NT2/D1 (cell line): ENCODE measurements around the gene DNAJC1.
A peak's percentile ranks its signal among the peaks of the same experiment; 100 is the strongest.
"Not testable (repeated sequence)": the region's sequence is repeated elsewhere in the genome, so short reads cannot be mapped to it uniquely, and the experiment has no call there.

ENCODE experiments used
- DNase-seq: peaks from one replicate; pipeline ENCODE4 v3.0.0-alpha.2; 2011; ENCODE audit warnings: low read depth, low spot score
- H3K27me3 ChIP-seq: 2 replicates; pipeline ENCODE4 v1.6.0; 2011; ENCODE audit warnings: mild to moderate bottlenecking; ENCODE audit not compliant: insufficient read length, insufficient read depth
- H3K36me3 ChIP-seq: 2 replicates; pipeline ENCODE4 v1.6.1; 2011; ENCODE audit warnings: mild to moderate bottlenecking, low read length, mixed read lengths; ENCODE audit not compliant: insufficient read depth, insufficient read length
- H3K4me1 ChIP-seq: 2 replicates; pipeline ENCODE4 v1.5.1; 2011; ENCODE audit not compliant: insufficient read depth, insufficient read length
- H3K4me3 ChIP-seq: 2 replicates; pipeline ENCODE4 v1.5.1; 2011; ENCODE audit warnings: low read depth; ENCODE audit not compliant: insufficient read length
- H3K9ac ChIP-seq: 2 replicates; pipeline ENCODE4 v1.6.0; 2011; ENCODE audit warnings: low read depth; ENCODE audit not compliant: insufficient read length
- H3K9me3 ChIP-seq: 2 replicates; pipeline ENCODE4 v1.5.1; 2011; ENCODE audit warnings: mild to moderate bottlenecking, low read length; ENCODE audit not compliant: insufficient read depth
- SUZ12 ChIP-seq: IDR thresholded peaks from 2 replicates; pipeline ENCODE4 v1.6.1; 2011; ENCODE audit not compliant: insufficient read length, insufficient read depth; ENCODE audit errors: extremely low read depth
- YY1 ChIP-seq: IDR thresholded peaks from 2 replicates; pipeline ENCODE4 v1.6.1; 2011; ENCODE audit not compliant: insufficient read length, insufficient read depth
- ZNF274 ChIP-seq: IDR thresholded peaks from 2 replicates; pipeline ENCODE4 v1.6.1; 2011; ENCODE audit warnings: mild to moderate bottlenecking, low read depth, low read length

Gene DNAJC1

GRCh38 chr10:21721000-21721665 lies 282.4 kb downstream of the DNAJC1 start:
- no peak for TF ChIP-seq YY1
- no peak for TF ChIP-seq ZNF274
- no peak for TF ChIP-seq SUZ12
- no peaks in the 10 kb centered on the region for H3K4me1 ChIP-seq
- no peaks in the 10 kb centered on the region for H3K9me3 ChIP-seq
- H3K9ac ChIP-seq: no peak overlapping the region
- peaks cover 13% of the 10 kb centered on the region for H3K36me3 ChIP-seq
- DNase-seq: no peak
- no peak overlapping the region for H3K4me3 ChIP-seq
- no peaks in the 10 kb centered on the region for H3K27me3 ChIP-seq

- Histone ChIP-seq H3K36me3 (peaks cover 13% of the 10 kb centered on the region), H3K9ac (no peak overlapping the region), H3K4me1 (no peaks in the 10 kb centered on the region), H3K4me3 (no peak overlapping the region), H3K9me3 (no peaks in the 10 kb centered on the region), H3K27me3 (no peaks in the 10 kb centered on the region)
- no peak for TF ChIP-seq SUZ12
- no peak for TF ChIP-seq ZNF274
- TF ChIP-seq YY1: no peak
- peak; percentile 30 for DNase-seq
Measured at GRCh38 chr10:21720090-21720489, 283.4 kb downstream of the DNAJC1 start.

- no peaks in the 10 kb centered on the region for H3K9me3 ChIP-seq
- no peaks in the 10 kb centered on the region for H3K4me1 ChIP-seq
- H3K4me3 ChIP-seq: no peak overlapping the region
- no peak for TF ChIP-seq YY1
- TF ChIP-seq ZNF274: no peak
- TF ChIP-seq SUZ12: no peak
- no peak for DNase-seq
- H3K36me3 ChIP-seq: peaks cover 15% of the 10 kb centered on the region
- H3K27me3 ChIP-seq: no peaks in the 10 kb centered on the region
- H3K9ac ChIP-seq: no peak overlapping the region
Measured at GRCh38 chr10:21719502-21719901, 284.0 kb downstream of the DNAJC1 start.

- H3K9ac ChIP-seq, H3K9me3 ChIP-seq, H3K27me3 ChIP-seq, H3K4me3 ChIP-seq, H3K4me1 ChIP-seq, DNase-seq: not testable (repeated sequence)
- H3K36me3 ChIP-seq: peaks cover 23% of the 10 kb centered on the region
Measured at GRCh38 chr10:21717437-21718054, 286.0 kb downstream of the DNAJC1 start.

- peaks cover 23% of the 10 kb centered on the region for H3K36me3 ChIP-seq
- no peak for DNase-seq
Measured at GRCh38 chr10:21715531-21716195, 287.9 kb downstream of the DNAJC1 start.

GRCh38 chr10:21712975-21713374 lies 290.6 kb downstream of the DNAJC1 start:
- H3K36me3 ChIP-seq: peaks cover 10% of the 10 kb centered on the region
- no peak for TF ChIP-seq ZNF274
- no peak for TF ChIP-seq SUZ12
- no peak for TF ChIP-seq YY1
- no peaks in the 10 kb centered on the region for H3K9me3 ChIP-seq
- DNase-seq: no peak
- no peaks in the 10 kb centered on the region for H3K4me1 ChIP-seq
- H3K9ac ChIP-seq: no peak overlapping the region
- H3K27me3 ChIP-seq: no peaks in the 10 kb centered on the region
- no peak overlapping the region for H3K4me3 ChIP-seq

More at GRCh38 chr10:21715531-21716195, 287.9 kb downstream of the DNAJC1 start:
- TF ChIP-seq ZNF274 (no peak), YY1 (no peak), SUZ12 (no peak)
- H3K27me3 ChIP-seq: no peaks in the 10 kb centered on the region
- no peak overlapping the region for H3K9ac ChIP-seq
- no peaks in the 10 kb centered on the region for H3K4me1 ChIP-seq
- no peak overlapping the region for H3K4me3 ChIP-seq
- H3K9me3 ChIP-seq: no peaks in the 10 kb centered on the region

GRCh38 chr10:21707498-21707897 lies 296.0 kb downstream of the DNAJC1 start:
- TF ChIP-seq ZNF274: no peak
- no peak for TF ChIP-seq SUZ12
- no peak for TF ChIP-seq YY1
- peaks cover 14% of the 10 kb centered on the region for H3K36me3 ChIP-seq
- no peak overlapping the region for H3K4me3 ChIP-seq
- no peaks in the 10 kb centered on the region for H3K27me3 ChIP-seq
- DNase-seq: no peak
- no peaks in the 10 kb centered on the region for H3K9me3 ChIP-seq
- H3K9ac ChIP-seq: no peak overlapping the region
- peaks cover 2% of the 10 kb centered on the region for H3K4me1 ChIP-seq
